Kidney (tissue), 14 donors: ENCODE results near the gene PHACTR1. TPM values are rescaled to one million over a fixed set of nuclear protein-coding genes. Genes with fewer than 3 reads are reported as not detected.

Source experiments
- DNase-seq, 5 donors: peaks; one replicate each; pipeline ENCODE4 v3.0.0-alpha.2; 2013 to 2020
- FAIRE-seq: peaks from 2 replicates; lab custom pipeline; 2012; peaks lifted over from hg19 to GRCh38; lab: Jason Lieb, UNC
- H3K27ac ChIP-seq, 2 donors: one replicate each; pipeline ENCODE4 v1.7.0; 2013; ENCODE audit warnings: low read depth in 2 of 2, low read length in 2 of 2, inconsistent platforms in 1 of 2
- H3K27me3 ChIP-seq: one replicate; pipeline ENCODE4 v1.7.1; 2013; ENCODE audit warnings: low read length, inconsistent platforms; ENCODE audit not compliant: control insufficient read depth, insufficient read depth
- H3K36me3 ChIP-seq, 3 donors: one replicate each; pipeline versions ENCODE4 v1.7.0 to v1.7.1; 2013; ENCODE audit warnings: low read length in 3 of 3, control low read depth in 1 of 3, inconsistent platforms in 1 of 3; ENCODE audit not compliant: insufficient read depth in 3 of 3, control insufficient read depth in 2 of 3
- H3K4me1 ChIP-seq, 3 donors: one replicate each; pipeline versions ENCODE4 v1.7.0 to v1.7.1; 2013; ENCODE audit warnings: low read length in 3 of 3, inconsistent platforms in 1 of 3, low read depth in 1 of 3; ENCODE audit not compliant: control insufficient read depth in 2 of 3, insufficient read depth in 2 of 3
- H3K4me3 ChIP-seq, 3 donors: one replicate each; pipeline versions ENCODE4 v1.7.0 to v1.8.1; 2013; ENCODE audit warnings: low read length in 3 of 3, control low read depth in 1 of 3, inconsistent platforms in 1 of 3
- H3K9ac ChIP-seq, 3 donors: one replicate each; pipeline versions ENCODE4 v1.7.0 to v1.7.1; 2013; ENCODE audit warnings: low read length in 3 of 3, control low read depth in 1 of 3, inconsistent platforms in 1 of 3
- H3K9me3 ChIP-seq, 3 donors: one replicate each; pipeline versions ENCODE4 v1.7.0 to v1.7.1; 2013; ENCODE audit warnings: low read length in 3 of 3, control low read depth in 1 of 3, inconsistent platforms in 1 of 3; ENCODE audit not compliant: control insufficient read depth in 2 of 3, insufficient read depth in 1 of 3
- intact Hi-C: fragments of 100-400 bp; cut with DNase I; formaldehyde crosslinking; loops from one replicate; pipeline ENCODE4 v1.11.1; 2022
- polyA plus RNA-seq: library from polyadenylated mRNA; stranded (reverse); fragments of 350-450 nt; fragmentation: Illumina TruSeq; extraction: RNeasy Lipid Tissue Mini Kit (QIAGEN cat#74804); gene quantifications from one replicate; pipeline ENCODE4 v1.2.3, GENCODE V29; 2014; ENCODE audit warnings: low read depth, low replicate concordance; ENCODE audit not compliant: insufficient read depth
- total RNA-seq: library from RNA; stranded (reverse); fragmentation: NEBNext Ultra II Directional; extraction: Animal tissue kit (Norgen Biotek cat#: 25700); gene quantifications from one replicate; pipeline ENCODE4 v1.2.1, GENCODE V29; 2021
- TF ChIP-seq, protein P1 (sequence below): IDR thresholded peaks from 3 replicates; pipeline ENCODE4 v1.5.1; 2012; ENCODE audit warnings: mild to moderate bottlenecking, moderate library complexity, borderline replicate concordance; ENCODE audit not compliant: insufficient read depth; ENCODE audit errors: extremely low read depth
- donor health status: control.
- donor health status: control.
- donor health status: control.
- donor health status: control.
- donor health status: control.
- donor health status: DM: yes; HTN: yes; CAD: no.
- donor health status: Normal renal cell carcinoma (clear cell type).

PHACTR1 gene
- total and polyA plus RNA-seq, 2 donors from 2014 or later, result 3.3 to 33.6 TPM

DNA sequence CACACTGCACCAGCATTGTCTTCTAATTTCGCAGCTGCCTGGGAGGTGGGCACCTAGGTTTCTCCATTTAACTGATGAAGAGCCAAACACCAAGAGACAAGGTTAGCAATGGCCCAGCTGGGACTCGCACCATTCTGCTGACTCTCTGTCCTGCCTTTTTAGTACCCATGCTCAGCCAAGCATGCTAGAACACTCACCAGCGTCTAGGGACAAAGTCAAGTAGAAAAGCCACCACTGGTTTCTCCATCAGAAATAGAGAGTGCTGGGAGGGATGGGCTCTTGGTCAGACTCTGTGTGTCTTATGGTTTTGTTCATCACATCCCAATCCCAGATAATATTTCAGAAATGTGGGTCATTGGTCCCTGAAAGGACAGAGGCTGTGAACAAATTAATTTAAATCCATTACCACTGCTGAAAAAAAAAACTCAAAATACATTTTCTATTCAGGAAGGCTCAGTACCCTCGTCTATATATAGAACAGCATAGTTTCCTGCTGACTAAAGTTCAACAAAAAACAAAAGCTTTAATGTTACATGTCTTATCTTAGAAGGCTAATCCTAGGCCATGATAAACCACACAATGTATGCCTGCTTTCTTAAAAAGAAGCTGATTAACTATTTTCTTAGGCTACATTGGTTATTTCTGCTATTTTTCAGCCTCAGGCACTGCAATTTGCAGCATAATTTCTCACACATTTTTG lies 500.8 kb downstream of the PHACTR1 start:
- H3K4me1 ChIP-seq, result no peaks in the 10 kb centered on the region
- no peaks in the 10 kb centered on the region for H3K36me3 ChIP-seq
- no peaks in the 10 kb centered on the region for H3K27me3 ChIP-seq
- no peak overlapping the region for H3K27ac ChIP-seq
- TF ChIP-seq, protein P1, sequence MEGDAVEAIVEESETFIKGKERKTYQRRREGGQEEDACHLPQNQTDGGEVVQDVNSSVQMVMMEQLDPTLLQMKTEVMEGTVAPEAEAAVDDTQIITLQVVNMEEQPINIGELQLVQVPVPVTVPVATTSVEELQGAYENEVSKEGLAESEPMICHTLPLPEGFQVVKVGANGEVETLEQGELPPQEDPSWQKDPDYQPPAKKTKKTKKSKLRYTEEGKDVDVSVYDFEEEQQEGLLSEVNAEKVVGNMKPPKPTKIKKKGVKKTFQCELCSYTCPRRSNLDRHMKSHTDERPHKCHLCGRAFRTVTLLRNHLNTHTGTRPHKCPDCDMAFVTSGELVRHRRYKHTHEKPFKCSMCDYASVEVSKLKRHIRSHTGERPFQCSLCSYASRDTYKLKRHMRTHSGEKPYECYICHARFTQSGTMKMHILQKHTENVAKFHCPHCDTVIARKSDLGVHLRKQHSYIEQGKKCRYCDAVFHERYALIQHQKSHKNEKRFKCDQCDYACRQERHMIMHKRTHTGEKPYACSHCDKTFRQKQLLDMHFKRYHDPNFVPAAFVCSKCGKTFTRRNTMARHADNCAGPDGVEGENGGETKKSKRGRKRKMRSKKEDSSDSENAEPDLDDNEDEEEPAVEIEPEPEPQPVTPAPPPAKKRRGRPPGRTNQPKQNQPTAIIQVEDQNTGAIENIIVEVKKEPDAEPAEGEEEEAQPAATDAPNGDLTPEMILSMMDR, result no peak
- DNase-seq, result peak in 1 of 5 donors; percentile 17
- H3K4me3 ChIP-seq, result no peak overlapping the region
- FAIRE-seq, result no peak
- intact Hi-C loops, result no loop called here
- no peak overlapping the region for H3K9ac ChIP-seq
- no peaks in the 10 kb centered on the region for H3K9me3 ChIP-seq

DNA sequence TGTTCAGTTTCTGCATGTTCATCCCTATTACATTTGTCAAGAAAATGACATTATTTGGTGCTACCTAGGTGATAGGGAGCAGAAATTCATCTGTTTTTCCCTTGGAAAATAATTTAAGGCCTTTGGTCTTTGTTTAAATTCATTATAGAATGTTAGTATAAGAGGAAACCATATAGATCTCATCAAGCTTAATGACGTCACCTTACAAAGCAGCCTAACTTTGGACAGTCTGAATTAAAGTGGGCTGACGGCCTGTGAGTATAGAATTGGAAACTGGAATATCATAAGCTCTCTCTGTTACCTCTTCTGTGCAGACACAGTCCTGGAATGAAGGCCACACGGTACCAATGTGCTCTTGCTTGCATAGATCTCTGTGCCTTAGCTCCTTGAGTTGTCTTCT lies 503.7 kb downstream of the PHACTR1 start:
- H3K27ac ChIP-seq, result no peak overlapping the region
- no peaks in the 10 kb centered on the region for H3K27me3 ChIP-seq
- no peak overlapping the region for H3K9ac ChIP-seq
- intact Hi-C loops, result no loop called here
- no peak for FAIRE-seq
- TF ChIP-seq, protein P1, result no peak
- H3K4me1 ChIP-seq, result no peaks in the 10 kb centered on the region
- H3K4me3 ChIP-seq, result no peak overlapping the region
- DNase-seq, result no peak
- H3K9me3 ChIP-seq, result no peaks in the 10 kb centered on the region
- H3K36me3 ChIP-seq, result no peaks in the 10 kb centered on the region

DNA sequence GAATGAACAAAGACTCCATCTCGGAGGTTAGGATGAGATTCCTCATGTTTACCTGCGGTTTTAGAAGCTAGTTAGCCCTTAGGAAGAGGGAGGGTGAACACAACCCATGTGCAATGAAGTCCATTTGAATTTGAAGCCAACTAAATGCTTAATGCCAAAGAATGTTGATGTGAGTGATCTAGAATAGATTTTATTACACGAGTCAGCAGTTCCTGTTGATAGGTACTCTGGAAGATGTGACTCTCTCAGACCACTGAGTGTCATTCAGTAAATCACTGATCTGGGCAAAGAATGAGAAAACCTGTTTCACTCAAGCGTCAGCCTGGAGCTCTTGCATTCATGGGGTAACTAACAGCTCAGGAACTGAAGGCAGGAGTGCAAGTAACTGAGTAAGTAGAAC lies 505.5 kb downstream of the PHACTR1 start:
- FAIRE-seq, result no peak
- DNase-seq, result no peak
- Histone ChIP-seq H3K36me3 (no peaks in the 10 kb centered on the region), H3K9me3 (no peaks in the 10 kb centered on the region), H3K4me3 (no peak overlapping the region), H3K27me3 (no peaks in the 10 kb centered on the region), H3K4me1 (no peaks in the 10 kb centered on the region), H3K27ac (no peak overlapping the region), H3K9ac (no peak overlapping the region)
- TF ChIP-seq, protein P1, result no peak
- intact Hi-C loops, result no loop called here
